SIG-M5 (cell line): ENCODE results near the gene CARS2.

Experiments used
- DNase-seq: peaks from one replicate; lab custom pipeline; 2025; lab: John Stamatoyannopoulos, UW

The CARS2 gene

DNA sequence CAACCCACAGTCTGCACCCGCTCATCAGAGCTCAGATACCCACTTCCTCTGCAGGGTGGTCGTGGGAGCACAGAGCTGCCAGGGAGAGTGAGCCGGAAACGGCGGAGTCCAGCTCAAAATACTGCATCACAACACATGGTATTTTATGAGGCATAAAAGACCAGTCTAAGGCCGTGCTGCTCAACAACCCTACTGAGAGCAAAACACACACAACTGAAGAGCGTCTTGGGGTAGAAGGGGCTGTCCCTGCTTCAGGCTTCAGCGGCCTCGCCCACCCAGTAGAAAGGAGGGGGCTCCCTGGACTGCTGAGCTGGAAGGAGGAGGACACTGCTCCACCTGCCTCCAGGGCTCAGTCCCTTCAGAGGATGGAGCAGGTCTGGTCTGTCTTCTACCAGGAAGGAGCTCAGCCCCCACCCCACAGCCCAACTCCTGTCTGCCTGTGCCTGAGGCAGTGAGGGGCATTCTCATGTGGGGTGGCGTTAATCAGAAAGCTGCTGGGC, 53.6 kb downstream of the CARS2 start:
- no peak for DNase-seq

DNA sequence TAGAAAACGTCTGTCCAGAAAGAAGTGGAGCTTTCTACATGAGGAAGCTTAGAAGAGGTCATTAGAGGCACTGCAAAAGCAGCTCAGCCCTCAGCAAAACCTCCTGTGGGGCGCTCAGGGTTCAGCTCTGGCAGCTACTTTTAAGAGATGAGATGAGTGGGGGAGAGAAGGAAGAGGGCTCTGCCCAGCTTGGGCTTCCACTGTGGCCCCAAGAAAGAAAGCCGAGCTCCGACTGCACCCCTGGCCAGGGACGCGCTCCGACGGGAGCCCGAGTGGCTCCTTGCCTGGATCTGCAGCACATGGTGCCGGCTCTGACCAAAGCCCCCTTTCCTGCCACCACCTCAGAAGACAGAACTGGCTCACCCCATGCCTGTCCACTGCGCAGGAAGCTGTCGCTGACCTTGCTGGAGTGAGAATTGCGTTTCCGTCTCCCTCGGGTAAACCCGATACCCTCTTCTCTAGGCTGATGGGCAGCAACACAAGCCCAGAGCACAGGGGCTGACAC, 54.1 kb downstream of the CARS2 start:
- no peak for DNase-seq

DNA sequence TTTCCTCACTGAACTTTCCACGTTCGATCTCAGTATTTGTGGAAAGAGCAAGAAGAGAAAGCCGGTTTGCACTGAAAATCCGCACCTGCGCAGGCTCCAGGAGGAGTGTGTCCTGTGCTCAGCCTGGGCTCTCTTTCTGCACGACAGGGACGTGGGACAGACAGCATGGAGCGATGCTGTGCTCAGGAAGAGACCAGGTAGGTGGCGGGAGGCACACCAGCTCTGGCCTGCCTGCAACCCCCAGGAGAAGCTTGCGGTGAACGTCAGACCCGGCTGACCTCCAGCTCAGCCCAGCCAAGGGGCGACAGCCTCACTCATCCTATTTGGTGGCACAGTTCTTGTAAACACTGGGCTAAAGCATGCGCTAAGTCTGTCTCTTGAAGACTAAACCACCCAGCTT, 54.6 kb downstream of the CARS2 start:
- DNase-seq, result no peak

DNA sequence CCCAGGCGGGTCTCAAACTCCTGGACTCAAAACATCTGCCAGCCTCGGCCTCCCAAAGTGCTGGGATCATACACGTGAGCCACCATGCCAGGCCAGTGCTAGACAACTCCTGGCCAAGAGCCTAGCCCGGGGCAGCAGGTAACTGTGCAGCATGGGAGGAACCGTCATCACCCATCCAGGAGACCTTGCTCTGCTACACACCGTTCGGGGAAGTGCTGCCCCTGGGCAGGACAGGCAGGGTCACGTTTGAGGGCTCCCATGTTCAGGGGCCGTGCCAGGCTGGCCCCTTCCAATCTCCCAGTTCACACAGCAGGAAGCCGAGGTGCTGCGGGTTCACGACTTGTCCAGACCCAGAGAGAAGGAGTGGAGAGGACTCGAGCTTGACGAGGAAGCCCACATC, 55.5 kb downstream of the CARS2 start:
- DNase-seq, result no peak

DNA sequence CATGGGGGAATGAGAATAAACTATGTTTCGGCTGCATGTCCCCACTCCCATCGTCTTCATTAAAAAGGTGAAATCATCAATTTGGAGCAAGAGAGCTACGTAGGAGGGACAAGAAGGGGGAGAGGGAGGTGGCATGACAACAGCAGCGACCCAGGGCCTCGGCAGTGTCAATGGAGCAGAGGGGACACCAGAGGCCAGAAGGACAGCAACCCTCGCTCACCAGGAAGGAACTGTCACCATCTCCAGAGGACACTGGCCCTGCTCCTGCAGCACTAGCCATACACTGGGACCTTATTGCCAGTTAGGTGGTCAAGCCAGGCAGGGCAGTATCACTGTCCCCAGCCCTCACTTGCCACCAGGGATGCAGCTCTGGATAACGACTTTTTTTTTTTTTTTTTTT, 56.4 kb downstream of the CARS2 start:
- DNase-seq, result no peak

DNA sequence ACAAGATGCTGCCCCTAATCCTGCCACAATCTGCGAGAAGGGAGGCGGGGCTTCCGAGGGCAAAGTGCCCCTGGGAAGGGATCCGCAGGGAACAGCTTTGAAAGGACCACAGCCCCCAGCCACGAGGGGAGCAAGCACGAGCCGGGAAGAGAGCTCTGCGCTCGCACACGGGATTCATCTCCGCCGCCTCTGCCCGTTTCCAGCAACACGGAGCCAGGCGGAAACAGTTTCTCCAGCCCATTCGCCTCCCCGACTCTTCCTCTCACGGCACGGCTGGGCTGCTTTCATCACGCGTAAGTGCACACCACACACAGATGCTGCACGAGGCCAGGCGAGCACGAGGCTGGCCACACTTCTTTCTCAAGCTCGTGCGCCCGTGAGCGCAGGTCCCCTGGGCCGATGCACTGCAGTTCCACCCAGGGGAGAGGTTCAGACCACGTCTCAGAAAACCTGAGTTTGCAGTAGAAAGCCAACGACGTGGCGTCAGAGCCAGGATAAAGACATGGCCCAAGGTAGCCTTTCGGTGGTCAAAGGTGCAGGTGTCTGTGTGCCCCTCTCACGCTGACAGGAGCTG, 57.0 kb downstream of the CARS2 start:
- no peak for DNase-seq

DNA sequence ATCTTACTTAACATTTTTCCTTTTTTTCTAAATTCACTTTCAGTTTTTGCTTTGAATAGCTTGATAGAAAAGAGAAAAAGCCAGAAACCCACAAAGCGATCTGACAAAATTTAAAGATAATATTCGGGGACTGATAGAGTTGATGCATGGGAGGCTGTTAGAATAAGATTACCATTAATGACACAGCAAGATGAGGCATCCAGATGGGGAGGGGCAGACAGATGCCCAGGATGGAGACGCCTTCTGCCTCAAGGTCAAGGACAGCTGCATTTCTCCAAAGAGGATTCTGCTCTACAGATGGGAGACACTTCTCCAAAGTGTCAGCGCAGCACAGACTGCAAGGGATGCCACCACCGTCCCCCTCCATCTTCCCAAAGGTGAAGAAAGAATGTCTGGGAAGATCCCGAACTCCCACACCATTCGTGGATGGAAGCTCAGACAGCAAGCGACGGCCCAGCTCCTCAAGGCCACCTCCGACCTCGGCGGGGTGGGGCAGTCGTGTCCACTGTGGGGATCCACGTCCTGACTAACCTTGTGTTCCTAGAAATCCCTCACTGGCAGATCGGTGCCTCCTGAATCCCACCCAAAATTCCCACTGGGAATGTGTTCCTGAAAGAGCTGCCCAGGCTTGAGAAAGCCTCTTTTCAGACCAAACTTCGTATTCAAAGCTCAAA, 57.6 kb downstream of the CARS2 start:
- DNase-seq, result no peak

DNA sequence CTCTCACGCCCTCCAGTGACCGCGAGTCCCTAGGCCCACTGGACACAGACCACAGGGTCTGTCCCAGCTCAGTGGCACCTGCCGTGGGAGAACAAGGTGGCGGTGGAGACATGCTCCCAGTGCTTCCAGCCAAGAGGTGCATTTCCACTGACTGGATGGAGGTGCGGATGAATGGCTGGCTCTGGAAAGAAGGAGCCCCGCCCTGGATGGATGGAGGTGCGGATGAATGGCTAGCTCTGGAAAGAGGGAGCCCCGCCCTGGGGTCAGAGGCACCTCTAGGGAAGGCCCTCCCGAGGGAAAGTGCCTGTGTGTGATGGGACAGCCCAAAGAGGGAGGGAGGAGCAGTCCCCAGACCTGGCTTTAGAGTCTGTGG, 58.6 kb downstream of the CARS2 start:
- no peak for DNase-seq

DNA sequence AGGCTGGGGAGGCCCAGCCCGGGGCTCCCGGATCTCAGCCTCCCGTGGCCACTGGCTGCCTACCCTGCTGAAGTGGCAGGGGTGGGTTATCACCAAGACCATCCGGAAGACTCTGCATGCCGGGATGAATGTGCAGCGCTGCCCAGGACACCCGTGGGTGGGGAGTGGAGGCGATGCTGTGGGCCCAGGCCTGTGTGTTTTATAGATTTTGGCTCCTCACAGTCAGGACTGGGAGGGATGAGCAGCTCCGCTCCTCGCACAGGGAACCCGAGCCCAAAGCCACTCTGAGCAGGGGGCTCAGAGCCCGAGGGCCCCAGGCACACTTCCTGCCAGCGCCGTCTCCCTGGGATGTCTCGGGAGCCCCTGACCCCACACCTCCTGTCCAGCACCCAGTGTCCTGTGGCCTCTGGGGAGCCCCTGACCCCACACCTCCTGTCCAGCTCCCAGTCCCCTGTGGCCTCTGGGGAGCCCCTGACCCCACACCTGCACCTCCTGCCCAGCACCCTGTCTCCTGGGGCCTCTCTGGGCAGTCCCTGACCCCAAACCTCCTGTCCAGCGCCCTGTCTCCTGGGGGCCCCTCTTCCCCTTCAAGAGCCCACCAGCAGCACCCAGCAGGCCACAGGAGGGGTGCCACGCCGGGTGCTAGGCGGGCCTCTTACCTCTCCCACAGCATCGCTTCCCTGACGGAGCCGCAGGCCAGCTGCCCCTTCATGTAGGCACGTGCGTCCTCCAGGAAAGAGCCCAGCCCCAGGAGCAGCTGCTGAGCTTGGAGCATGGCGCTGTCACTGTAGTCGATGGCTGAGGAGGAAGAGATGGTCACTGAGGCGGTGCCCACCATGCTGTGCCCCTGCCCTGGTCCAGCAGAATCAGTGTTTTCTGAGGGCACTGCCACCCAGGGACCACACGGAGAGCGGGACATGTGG, 59.2 kb downstream of the CARS2 start:
- no peak for DNase-seq

DNA sequence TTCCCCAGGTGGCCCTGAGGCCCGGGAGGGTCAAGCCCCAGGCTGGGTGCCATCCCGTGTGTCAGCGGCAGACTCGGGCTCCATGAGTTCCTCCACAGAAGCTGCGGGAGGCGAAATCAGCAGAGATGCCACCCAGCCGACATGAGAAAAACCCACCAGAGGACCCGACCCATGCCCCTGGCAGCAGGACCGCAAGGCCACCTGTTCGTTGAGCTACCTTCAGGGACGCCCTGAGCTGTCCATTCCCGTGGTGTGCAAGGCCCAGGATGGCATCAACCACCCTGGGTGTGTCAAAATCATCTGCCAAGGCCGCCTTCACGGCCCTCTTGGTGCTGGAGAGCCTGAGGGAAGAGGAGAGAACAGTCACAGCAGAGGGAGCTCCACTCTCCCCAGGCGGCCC, 60.2 kb downstream of the CARS2 start:
- no peak for DNase-seq

DNA sequence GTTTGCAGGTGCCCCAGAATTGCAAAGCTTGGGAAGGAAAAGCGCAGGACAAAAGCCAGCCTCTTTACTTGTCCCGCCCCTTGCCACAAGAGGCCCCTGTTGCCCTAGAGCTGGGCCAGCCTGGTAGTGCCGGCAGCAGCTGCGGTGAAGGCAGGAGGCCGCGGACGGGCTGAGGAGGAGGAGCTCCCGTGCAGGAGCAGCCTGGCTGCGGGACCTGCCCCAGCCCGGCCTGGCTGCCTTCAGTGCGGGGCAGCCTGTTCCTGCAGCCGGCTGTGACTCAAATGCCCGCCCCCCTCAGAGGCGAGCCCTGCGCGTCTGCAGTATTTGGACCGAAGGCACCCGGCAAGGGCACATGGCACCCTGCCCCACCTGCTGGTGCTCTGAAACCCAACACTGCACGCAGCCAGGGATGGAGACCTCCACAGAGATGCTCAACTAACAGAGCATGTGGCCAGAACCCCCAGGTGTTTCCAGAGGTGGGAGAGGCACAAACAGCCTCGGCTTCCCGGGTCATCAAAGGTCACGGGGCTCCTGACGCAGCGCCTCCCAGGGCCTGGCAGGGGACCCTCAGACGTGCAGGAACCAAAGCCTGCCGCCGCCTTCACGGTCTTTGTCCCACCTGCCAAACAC, 60.9 kb downstream of the CARS2 start:
- DNase-seq, result no peak

DNA sequence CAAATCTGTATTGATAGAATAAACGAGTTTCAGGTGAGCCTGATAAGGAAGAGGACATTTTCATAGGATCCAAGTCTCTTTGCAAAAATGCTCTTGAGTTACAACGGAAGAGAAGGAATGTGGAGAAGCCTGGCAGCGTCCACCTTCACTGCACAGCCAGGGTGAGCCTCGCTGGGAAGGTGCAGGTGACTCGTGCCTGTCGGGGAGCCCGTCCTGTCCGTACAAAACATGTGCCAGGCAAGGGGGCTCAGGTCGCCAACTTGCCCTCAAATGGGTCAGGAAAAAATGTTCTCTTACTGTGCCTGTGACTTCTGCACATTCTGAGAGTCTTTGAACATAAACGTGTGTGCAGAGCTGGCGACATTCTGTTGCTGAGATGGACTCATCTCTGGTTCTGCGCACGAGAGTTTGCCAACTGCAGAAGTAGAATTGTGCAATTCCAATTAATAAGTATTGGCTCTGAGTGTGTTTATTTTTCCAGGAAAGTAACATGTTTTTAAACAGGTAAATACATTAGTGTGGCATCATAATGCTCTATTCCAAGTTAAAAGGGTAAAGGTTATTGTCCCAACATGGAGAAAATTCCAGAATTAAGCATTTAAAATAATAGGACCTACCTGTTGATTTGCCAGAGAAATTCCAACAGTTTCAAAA, 62.0 kb downstream of the CARS2 start:
- DNase-seq, result no peak

DNA sequence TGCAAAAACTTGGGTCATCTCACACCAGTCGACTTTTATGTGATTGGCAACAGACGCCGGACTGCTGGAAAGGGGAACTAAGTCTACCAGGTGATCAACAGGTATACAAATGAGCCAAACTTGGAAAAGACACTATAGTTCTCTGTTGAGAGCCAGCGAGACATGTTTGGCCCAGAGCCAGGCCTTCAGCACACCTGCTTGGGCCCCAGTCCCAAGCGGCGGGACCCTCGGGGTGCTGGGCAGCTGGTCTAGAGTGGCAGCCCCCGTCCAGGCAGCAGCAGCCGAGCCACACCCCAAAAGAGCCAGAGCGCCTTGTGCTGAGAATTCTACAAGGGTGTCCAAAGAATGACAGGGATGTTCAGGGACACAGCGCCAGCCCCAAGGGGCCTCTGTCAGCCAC, 62.6 kb downstream of the CARS2 start:
- no peak for DNase-seq

DNA sequence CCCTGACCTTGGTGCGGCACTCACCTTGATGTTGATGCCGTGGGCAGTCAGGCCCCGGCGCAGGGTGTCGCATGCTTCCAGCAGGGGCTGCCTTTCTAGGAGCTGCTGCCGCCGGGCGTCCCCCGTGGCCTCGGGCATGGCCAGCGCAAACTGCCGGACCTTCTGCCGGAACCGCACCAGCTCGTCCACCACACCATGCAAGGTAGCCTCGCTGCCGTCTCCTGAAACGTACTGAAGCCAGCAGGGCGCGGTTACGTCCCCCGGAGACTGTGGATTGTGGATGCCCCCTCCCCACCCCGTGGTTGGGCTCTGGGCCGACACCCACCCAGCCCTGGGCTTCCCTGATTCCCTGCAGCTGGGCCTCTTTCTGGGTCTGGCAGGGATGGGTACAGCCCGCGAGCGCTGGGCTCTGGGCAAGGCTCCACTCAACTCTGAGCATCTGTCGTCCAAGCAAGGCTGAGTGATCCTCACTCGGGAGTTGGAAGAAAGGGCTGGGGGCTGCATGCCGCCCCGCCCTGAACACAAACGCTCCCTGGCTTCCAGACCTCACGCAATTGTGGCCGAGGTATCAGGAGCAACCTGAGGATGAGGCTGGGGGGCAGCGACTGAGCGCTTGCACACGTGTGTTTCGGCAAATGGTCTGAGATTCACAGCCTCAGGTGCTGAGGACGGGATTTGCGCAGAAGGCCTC, 63.5 kb downstream of the CARS2 start:
- no peak for DNase-seq

DNA sequence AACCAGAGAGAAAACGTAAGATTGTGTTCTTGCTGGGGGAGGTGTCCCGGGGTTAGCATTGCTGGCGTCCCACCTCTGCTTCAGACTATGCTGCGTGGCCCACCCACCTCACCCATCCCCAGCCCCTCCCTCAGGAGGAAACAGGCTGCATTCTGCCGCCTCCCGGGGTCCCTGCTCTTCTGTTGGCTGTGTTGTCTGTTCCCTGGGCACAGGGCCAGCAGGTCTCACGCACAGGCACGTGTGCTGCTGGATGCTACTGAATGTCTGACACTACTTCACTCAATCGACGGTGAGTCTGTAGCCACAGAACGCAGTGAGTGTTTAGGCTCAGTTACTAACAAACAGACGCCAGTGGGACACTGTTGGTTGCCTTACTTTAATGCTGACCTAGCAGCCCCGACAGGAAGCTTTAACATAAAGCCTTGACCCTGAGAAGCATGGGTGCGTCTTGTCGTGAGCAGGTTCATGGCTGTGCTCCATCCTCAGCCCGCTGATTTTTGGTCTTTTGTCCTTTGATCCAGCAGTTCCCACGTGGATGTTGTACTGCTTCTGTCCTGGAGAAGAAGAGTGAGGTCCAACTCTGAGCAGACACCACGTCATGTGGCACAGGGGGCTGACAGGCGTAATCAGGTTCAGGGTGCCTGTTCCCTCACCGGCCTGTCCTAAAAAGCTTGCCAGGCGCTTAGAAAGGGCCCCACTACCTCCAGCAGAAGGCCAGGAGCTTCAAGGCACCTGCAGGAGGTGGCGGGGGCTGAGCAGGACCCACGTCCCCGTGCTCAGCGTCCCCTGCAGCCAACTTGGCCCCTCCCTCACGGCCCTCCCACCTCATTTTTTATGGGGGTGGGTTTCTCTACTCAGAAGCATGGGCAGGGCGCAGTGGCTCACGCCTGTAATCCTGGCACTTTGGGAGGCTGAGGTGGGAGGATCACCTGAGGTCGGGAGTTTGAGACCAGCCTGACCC, 64.6 kb downstream of the CARS2 start:
- DNase-seq, result no peak

DNA sequence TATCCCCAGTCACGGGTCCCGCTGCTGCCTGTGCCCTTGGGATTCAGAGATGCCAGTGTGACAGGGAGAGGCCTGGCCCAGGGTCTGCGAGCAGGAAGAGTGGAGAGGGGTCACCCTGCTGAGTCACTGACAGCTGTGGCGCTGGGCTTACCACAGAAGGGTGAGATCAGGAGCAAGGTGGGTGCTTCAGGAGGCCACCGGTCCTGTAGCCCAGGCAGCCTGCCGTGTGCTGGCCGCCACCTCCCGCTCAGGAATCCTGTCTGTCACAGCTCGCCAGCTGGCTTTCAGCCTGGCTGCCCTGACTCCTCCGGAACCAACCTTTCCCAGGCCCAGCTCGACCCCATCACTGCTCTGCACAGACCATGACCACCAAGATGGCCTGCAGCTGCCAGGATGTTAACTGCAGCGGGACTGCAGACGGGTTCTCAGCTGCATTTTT, 65.3 kb downstream of the CARS2 start:
- no peak for DNase-seq

DNA sequence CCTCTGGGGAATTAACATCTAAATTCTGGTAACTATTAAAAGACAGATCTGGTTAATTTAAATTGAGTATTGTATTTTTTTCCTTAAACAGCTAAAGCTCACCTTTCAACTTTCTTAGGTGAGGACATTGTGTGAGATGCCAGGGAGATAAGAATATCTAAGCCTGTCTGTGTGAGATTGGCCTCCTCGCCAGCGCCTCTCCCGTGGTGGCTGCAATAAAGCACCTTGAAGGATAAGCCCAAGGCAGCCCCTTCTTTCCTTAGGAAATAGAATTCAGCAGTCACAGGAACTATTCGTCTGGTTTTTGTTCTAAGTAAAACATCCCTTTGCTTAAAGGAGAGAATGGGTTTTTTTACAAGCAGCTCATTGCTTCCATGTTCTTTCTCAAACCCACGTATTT, 66.0 kb downstream of the CARS2 start:
- DNase-seq, result no peak

DNA sequence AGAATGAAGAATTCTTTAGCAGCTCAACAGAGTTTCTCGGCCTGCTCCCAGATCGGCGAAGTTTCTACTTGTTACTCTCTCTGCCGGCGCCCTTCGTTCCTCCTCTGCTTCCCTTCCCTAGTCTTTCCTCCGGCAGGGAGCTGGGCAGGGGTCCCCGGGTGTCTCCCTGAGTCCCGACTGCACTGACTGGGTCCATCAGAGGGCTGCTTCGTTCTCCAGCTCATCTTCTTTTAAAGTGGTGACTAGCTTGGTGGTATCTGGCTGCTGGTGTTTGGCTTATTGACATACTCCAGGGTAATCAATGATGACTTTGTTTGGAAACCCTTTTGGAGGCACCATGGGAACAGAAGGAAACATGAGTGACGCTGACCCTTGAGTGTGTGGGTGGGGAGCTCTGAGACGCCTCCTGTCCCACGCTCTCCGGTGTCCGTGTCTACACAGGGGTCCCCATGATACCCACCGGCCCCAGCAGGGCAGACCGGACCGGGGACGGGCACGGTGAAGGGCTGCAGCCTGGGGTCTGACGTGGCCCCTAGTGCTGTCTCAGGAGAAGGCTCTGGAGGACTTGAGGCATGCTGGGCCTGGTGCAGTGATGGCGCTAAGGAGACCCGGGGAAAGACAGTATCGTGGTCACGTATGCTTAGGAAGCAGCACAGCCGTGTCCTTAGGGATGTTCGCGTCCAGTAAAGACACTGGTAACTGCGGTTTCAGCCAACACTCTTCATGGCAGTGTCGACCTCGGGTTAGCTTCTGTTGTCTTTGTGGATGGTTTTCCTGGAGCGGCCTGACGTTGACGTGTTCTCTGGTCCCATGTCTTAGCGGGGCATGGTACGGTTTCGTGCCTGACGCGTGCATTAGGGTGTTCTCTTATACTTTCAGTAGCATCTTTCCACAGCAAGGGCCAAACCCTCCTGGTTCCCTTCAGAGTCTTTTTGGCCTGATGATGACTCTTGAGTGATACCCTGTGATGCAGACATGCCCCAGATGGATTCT, 66.8 kb downstream of the CARS2 start:
- DNase-seq, result no peak

DNA sequence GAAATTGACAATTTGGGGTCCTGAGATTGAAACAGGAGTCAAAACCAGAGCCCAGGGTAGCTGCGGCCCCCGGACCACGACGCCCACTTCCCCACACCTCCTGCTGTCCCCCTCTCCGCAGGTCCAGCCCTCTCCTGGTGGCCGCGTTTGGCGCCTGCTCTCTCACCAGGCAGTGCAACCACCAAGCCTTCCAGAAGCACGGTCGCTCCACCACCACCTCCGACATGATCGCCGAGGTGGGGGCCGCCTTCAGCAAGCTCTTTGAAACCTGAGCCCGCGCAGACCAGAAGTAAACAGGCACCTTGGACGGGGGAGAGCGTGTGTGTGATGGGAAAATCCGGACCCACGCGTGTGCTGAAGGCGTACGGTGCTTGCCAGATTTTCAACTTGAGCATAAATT, 67.7 kb downstream of the CARS2 start:
- DNase-seq, result no peak
